Muscle layer of colon (tissue), 2 donors: ENCODE measurements around the gene UNC5B.

ENCODE experiments used
- H3K27ac ChIP-seq: one replicate; pipeline ENCODE4 v1.7.0; 2013; ENCODE audit warnings: low read depth, mild to moderate bottlenecking, low read length, moderate library complexity
- H3K27me3 ChIP-seq, 2 donors: one replicate each; pipeline ENCODE4 v1.7.0; 2013; ENCODE audit warnings: low read length in 2 of 2, mild to moderate bottlenecking in 2 of 2; ENCODE audit not compliant: insufficient read depth in 2 of 2, control insufficient read depth in 1 of 2
- H3K36me3 ChIP-seq: one replicate; pipeline ENCODE4 v1.7.0; 2013; ENCODE audit warnings: mild to moderate bottlenecking, low read length; ENCODE audit not compliant: insufficient read depth
- H3K4me1 ChIP-seq: one replicate; pipeline ENCODE4 v1.7.0; 2013; ENCODE audit warnings: mild to moderate bottlenecking, low read length; ENCODE audit not compliant: insufficient read depth
- H3K4me3 ChIP-seq, 2 donors: one replicate each; pipeline ENCODE4 v1.7.0; 2013; ENCODE audit warnings: low read length in 2 of 2, low read depth in 1 of 2, mild to moderate bottlenecking in 1 of 2, moderate library complexity in 1 of 2
- H3K9ac ChIP-seq: one replicate; pipeline ENCODE4 v1.7.0; 2013; ENCODE audit warnings: low read length
- H3K9me3 ChIP-seq: one replicate; pipeline ENCODE4 v1.7.0; 2013; ENCODE audit warnings: mild to moderate bottlenecking, low read length
- donor health status: abdominal sarcoma.
- donor health status: Adenocarcinoma of cecum.

Gene UNC5B

GRCh38 chr10:71316056-71316785 lies 103.9 kb downstream of the UNC5B start:
- Histone ChIP-seq H3K36me3 (no peaks in the 10 kb centered on the region), H3K4me1 (peaks cover 33% of the 10 kb centered on the region), H3K4me3 (no peak overlapping the region), H3K9ac (no peak overlapping the region), H3K27ac (no peak overlapping the region), H3K9me3 (no peaks in the 10 kb centered on the region), H3K27me3 (no peaks in the 10 kb centered on the region)

GRCh38 chr10:71316786-71317160 lies 104.4 kb downstream of the UNC5B start:
- Histone ChIP-seq H3K4me1 (peaks cover 33% of the 10 kb centered on the region), H3K27ac (no peak overlapping the region), H3K36me3 (no peaks in the 10 kb centered on the region), H3K4me3 (no peak overlapping the region), H3K9me3 (no peaks in the 10 kb centered on the region), H3K9ac (no peak overlapping the region), H3K27me3 (no peaks in the 10 kb centered on the region)

- no peak overlapping the region for H3K9ac ChIP-seq
- no peak overlapping the region for H3K4me3 ChIP-seq
- H3K27me3 ChIP-seq: no peaks in the 10 kb centered on the region
- no peak overlapping the region for H3K27ac ChIP-seq
- H3K4me1 ChIP-seq: peaks cover 32% of the 10 kb centered on the region
- H3K36me3 ChIP-seq: peaks cover under 1% of the 10 kb centered on the region
- no peaks in the 10 kb centered on the region for H3K9me3 ChIP-seq
Observed at GRCh38 chr10:71317739-71318138, 105.4 kb downstream of the UNC5B start.

DNA sequence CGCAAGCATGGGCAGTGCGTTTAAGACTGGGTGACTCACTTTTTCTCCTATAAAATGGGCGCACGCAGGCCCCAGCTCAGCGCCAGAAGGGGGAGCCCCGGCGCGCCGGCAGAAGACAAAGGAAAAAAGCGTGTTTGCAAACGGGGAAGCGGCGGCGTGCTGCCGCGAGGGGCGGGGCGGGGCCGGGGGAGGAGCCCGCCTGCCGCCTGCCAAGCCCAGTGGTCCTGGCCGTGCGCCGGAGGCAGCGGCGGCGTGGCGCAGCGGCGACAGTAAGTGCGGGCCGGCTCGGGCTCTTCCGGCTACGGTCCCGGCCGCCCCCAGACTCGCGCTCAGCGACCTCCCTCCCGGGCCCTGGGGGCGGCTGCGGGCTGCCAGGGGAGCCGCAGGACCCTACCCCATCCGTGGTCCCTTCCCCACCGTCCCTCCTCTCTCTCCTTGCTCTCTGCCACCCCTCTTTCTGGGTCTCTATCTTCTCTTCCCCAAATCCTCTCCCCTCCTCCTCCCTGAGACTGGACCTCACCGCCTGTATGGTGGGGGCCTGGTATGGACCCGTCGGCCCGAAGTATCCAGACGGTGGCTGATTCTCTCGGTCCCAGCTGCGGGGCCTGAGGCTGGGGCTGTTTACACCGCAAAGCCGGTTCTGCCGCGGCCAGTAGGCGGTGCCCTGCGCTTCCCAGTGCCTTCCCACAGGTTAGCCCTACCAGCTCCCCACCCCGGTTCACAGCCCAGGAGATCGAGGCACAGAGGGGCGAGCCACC lies 106.9 kb downstream of the UNC5B start, which contains the start of gene SLC29A3:
SLC29A3 (plus strand) TSS at position 218 of the 758 bp plus-strand sequence; CDS start at position 269, 51 bp downstream.
- H3K4me1 ChIP-seq: peaks cover 17% of the 10 kb centered on the region
- peak within 1 kb of the TSS; percentile 46 for H3K9ac ChIP-seq
- H3K27me3 ChIP-seq: no peaks in the 10 kb centered on the region
- H3K9me3 ChIP-seq: no peaks in the 10 kb centered on the region
- H3K27ac ChIP-seq: peak within 1 kb of the TSS; percentile 84
- H3K36me3 ChIP-seq: peaks cover 14% of the 10 kb centered on the region
- H3K4me3 ChIP-seq: peak within 1 kb of the TSS; percentile 57 to 79

- no peaks in the 10 kb centered on the region for H3K9me3 ChIP-seq
- H3K4me1 ChIP-seq: peaks cover 12% of the 10 kb centered on the region
- peak overlapping the region; percentile 57 to 79 for H3K4me3 ChIP-seq
- no peak overlapping the region for H3K27ac ChIP-seq
- no peak overlapping the region for H3K9ac ChIP-seq
- no peaks in the 10 kb centered on the region for H3K27me3 ChIP-seq
- H3K36me3 ChIP-seq: peaks cover 14% of the 10 kb centered on the region
Observed at GRCh38 chr10:71319800-71320392, 107.5 kb downstream of the UNC5B start.

- Histone ChIP-seq H3K4me3 (no peak overlapping the region), H3K36me3 (peaks cover 14% of the 10 kb centered on the region), H3K27me3 (no peaks in the 10 kb centered on the region), H3K9me3 (no peaks in the 10 kb centered on the region), H3K9ac (no peak overlapping the region), H3K4me1 (peaks cover 12% of the 10 kb centered on the region), H3K27ac (no peak overlapping the region)
Observed at GRCh38 chr10:71320592-71320991, 108.2 kb downstream of the UNC5B start.

DNA sequence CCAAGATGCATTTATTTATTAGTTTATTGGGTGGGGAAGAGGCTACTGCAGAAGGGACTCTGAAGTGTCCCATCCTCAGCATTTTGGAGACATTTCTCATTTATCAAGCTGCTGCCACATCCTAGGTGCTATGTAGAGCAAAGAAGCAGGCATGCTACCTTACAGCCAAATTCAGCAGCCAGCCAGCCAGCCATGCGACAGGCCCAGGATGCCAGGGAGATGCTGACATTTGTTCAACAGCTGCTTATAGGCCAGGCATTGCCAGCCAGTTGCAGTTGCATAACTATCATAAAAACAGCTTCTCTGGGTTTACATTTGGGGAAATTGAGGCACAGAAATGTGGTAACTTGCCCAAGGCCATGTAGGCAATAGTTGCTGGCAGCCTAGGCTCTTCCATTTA lies 109.0 kb downstream of the UNC5B start:
- H3K9ac ChIP-seq: no peak overlapping the region
- peaks cover 9% of the 10 kb centered on the region for H3K4me1 ChIP-seq
- H3K4me3 ChIP-seq: no peak overlapping the region
- peaks cover 14% of the 10 kb centered on the region for H3K36me3 ChIP-seq
- H3K27me3 ChIP-seq: no peaks in the 10 kb centered on the region
- no peaks in the 10 kb centered on the region for H3K9me3 ChIP-seq
- H3K27ac ChIP-seq: no peak overlapping the region

DNA sequence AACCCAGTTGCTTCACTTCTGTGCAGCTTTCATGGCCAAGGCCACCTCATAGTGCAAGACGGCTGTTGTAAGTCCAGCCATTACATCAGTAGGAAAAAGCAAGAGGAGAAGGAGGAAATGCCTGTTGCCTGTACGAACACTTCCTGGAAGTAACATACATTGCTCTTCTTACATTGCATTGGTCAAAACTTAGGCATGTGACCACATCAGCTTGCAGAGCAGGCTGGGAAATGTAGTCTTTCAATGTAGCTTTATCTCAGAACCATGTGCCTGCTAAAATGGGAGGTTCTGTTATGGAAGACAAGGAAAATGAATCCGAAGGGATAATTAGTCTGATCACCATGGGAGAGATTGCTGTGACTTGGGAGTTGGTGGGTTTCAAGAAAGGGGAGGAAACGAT lies 111.0 kb downstream of the UNC5B start:
- H3K27ac ChIP-seq: no peak overlapping the region
- H3K36me3 ChIP-seq: peaks cover 17% of the 10 kb centered on the region
- no peak overlapping the region for H3K9ac ChIP-seq
- no peaks in the 10 kb centered on the region for H3K27me3 ChIP-seq
- H3K9me3 ChIP-seq: no peaks in the 10 kb centered on the region
- no peak overlapping the region for H3K4me3 ChIP-seq
- peaks cover 9% of the 10 kb centered on the region for H3K4me1 ChIP-seq

DNA sequence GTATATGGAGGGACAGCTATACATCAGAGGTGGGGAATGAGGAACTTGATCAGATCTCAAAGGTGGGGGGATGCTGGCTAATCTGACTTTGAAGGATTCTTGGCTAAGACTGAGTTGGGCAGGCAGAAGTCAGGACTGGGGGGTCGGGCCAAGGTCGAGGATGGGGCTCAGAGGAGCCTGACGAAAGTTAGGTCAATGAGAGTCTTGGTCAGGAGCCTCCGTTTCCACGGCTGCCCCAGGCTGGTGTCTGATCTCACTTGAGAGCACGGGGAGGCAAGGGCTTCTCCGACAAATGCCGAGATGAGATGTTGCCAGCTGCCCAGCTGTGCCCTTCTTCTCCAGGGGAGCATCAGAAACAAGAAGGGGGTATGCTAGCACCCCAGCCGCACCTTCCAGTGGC lies 112.4 kb downstream of the UNC5B start:
- Histone ChIP-seq H3K9ac (no peak overlapping the region), H3K36me3 (peaks cover 17% of the 10 kb centered on the region), H3K9me3 (no peaks in the 10 kb centered on the region), H3K27ac (no peak overlapping the region), H3K4me3 (no peak overlapping the region), H3K27me3 (no peaks in the 10 kb centered on the region), H3K4me1 (peaks cover 8% of the 10 kb centered on the region)

DNA sequence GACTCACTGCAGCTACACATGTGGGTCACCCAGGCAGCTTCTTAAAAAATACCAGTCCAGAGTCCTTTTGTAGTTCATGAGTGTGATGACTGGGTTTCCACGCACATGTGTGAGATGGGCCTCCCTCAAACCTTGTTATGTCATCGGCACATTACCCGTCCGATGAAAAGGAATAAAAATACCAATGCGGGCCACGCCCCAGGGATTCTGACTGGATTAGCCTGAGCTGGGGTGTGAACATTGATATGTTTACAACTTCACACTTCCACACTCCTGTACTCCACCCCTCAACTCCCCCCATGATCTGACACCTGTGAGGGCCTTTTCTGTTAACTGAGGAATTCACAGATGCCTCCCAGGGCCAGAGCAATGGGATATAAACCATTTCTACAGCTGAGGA lies 112.9 kb downstream of the UNC5B start:
- H3K9ac ChIP-seq: no peak overlapping the region
- H3K4me1 ChIP-seq: peaks cover 4% of the 10 kb centered on the region
- H3K27me3 ChIP-seq: no peaks in the 10 kb centered on the region
- no peaks in the 10 kb centered on the region for H3K9me3 ChIP-seq
- H3K36me3 ChIP-seq: peaks cover 17% of the 10 kb centered on the region
- no peak overlapping the region for H3K4me3 ChIP-seq
- no peak overlapping the region for H3K27ac ChIP-seq

- Histone ChIP-seq H3K27ac (no peak overlapping the region), H3K4me3 (no peak overlapping the region), H3K9me3 (no peaks in the 10 kb centered on the region), H3K36me3 (peaks cover 17% of the 10 kb centered on the region), H3K9ac (no peak overlapping the region), H3K4me1 (no peaks in the 10 kb centered on the region), H3K27me3 (no peaks in the 10 kb centered on the region)
Observed at GRCh38 chr10:71326464-71326881, 114.1 kb downstream of the UNC5B start.
